Endothelial cell of umbilical vein (primary cell): ENCODE measurements around the gene SYNJ1.

Experiments used
- CTCF ChIP-seq, 2 donors: IDR thresholded peaks; 1 replicate in 1 of 2; 2 replicates in 1 of 2; pipeline ENCODE4 v1.5.1; 2011; ENCODE audit warnings: low read length in 2 of 2, mild to moderate bottlenecking in 2 of 2, moderate library complexity in 2 of 2, control low read depth in 1 of 2, inconsistent platforms in 1 of 2, low read depth in 1 of 2; ENCODE audit not compliant: insufficient read depth in 1 of 2; ENCODE audit errors: extremely low read depth in 1 of 2
- EZH2 ChIP-seq: IDR thresholded peaks from 2 replicates; pipeline ENCODE4 v1.6.1; 2012; ENCODE audit warnings: borderline replicate concordance, low read depth, mild to moderate bottlenecking, moderate library complexity, low read length, inconsistent platforms; ENCODE audit not compliant: severe bottlenecking
- MYC ChIP-seq: IDR thresholded peaks from one replicate; pipeline ENCODE4 v1.6.1; 2011; ENCODE audit warnings: mild to moderate bottlenecking, low read depth, low read length
- POLR2A ChIP-seq: IDR thresholded peaks from 2 replicates; pipeline ENCODE4 v1.6.1; 2012; ENCODE audit warnings: low read depth, mild to moderate bottlenecking, control low read depth, low read length
- POLR2AphosphoS5 ChIP-seq: IDR thresholded peaks from 2 replicates; pipeline ENCODE4 v1.6.1; 2012; ENCODE audit warnings: low read depth, mild to moderate bottlenecking, control low read depth, low read length, moderate library complexity; ENCODE audit not compliant: insufficient read depth

GRCh38 chr21:32599526-32599925 lies 128.3 kb downstream of the SYNJ1 start:
- TF ChIP-seq POLR2AphosphoS5 (no peak), CTCF (IDR thresholded peaks at IDR 0.05; ENCODE audit: extremely low read depth in 1 of 2, insufficient read depth in 1 of 2, low read depth in 1 of 2, low read length in 2 of 2) (no peak), MYC (no peak), EZH2 (no peak), POLR2A (no peak)
